NCI-H1694 treated with DMSO at 0.1 percent for 48 hours (cell line): ENCODE results near the gene KRTAP10-5.
A peak's percentile ranks its signal among the peaks of the same experiment; 100 is the strongest.
"Not testable (repeated sequence)": the region's sequence is repeated elsewhere in the genome, so short reads cannot be mapped to it uniquely, and the experiment has no call there.

ENCODE experiments used
- DNase-seq: peaks from one replicate; lab custom pipeline; 2025; lab: John Stamatoyannopoulos, UW

KRTAP10-5 gene

DNA sequence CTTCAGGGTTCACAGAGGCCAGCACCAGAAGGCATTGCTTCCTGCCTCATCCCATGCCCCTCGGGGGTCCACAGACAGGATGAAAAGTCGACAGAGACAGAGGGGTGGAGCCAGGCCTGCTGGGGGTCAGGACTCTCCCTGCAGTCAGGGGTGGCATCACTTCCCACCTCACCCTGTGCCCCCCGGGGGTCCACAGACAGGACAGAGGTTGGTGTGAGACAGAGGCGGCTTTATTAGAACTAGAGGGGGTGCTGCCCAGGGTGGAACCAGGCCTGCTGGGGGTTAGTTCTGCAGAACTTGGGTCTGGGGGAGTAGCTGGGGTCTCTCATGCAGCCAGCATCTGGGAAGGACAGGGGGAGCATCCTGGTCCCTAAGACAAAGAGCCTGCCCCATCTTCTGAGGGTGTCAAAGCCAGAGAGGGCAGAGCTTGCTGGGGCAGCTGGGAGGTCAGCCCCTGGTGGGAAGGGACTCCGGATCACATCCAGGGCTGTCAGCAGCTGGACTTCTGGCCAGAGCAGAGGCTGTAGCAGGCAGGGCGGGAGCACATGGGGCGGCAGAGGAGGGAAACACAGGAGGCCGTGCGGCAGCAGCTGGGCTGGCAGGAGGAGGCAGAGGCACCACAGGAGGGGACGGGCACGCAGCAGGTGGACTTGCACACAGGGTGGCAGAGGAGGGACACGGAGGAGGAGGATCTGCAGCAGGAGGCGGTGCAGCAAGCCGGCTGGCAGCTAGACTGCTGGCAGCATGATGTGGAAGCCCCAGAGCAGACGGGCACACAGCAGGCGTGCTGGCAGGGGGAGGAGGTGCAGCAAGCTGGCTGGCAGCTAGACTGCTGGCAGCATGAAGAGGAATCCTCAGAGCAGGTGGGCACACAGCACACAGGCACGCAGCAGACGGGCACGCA is 10.7 kb upstream of the KRTAP10-5 start:
- DNase-seq = peak; percentile 73

DNA sequence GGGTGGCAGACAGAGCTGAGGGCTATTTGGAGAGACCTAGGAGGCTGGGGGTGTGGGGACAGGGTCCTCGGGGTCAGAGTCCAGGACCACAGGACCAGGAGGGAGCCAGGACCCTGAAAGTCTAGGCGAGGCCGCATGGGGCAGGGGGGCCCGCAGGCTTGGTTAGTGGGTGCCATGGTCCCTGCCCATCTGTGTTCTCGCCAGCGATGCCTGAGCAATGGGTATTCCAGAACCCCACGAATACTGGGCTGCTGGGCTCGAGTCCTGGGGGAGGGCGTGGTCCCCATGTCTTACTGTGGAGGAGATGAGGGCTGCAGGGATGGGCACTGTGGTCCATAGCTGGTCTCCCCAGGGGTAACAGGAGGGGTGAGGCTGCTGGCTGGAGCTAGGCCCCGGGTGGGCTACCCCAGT is 9.9 kb upstream of the KRTAP10-5 start:
- DNase-seq = no peak

DNA sequence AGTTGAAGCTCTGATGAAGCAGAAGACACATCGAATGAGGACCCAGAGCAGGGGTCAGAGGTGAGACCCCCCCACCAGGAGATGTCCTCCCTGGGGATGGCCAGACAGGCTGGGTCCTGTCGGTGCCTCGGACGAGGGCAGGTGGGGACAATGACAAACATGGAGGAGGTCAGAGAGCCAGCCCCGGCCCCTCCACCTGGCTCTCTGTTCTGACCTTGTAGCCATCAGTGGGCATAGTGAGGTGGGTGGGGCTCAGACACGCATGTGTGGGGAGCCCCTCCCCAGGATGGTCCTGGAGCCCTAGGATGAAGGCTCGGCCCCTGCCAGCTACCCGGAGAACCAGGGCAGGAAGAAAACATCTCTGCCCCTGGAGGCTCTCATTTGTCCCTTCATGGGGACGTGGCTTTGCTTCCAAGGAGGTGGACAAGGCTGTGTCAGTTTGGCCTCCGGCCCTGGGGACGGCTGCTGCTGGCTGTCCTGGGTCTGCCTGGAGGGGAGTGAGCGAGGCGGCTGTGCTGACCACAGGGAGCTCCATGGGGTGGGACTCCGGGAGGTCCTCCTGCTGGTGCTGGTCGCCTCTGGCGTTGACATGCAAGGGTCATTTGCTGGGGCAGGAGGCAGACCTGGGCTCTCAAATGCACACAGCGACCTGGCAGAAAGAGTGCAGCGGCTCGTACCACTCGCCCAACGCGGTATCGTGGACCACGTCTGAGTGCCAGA is 9.3 kb upstream of the KRTAP10-5 start:
- DNase-seq = no peak

DNA sequence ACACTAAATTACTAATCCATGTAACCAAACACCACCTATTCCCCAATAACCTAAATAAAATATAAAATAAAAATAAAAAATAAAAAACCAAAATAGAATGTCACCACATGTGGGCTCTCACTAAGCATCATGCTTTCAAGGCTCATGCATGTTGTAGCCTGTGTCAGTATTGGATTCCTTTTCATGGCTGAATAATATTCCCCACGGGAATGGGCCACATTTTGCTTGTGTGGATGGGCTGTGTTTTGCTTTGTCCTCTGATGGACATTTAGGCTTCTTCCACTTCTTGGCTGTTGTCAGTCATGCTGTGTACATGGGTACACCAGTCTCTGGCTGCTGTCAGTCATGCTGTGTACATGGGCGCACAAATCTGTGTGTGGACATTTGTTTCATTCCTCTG is 8.7 kb upstream of the KRTAP10-5 start:
- DNase-seq = no peak

DNA sequence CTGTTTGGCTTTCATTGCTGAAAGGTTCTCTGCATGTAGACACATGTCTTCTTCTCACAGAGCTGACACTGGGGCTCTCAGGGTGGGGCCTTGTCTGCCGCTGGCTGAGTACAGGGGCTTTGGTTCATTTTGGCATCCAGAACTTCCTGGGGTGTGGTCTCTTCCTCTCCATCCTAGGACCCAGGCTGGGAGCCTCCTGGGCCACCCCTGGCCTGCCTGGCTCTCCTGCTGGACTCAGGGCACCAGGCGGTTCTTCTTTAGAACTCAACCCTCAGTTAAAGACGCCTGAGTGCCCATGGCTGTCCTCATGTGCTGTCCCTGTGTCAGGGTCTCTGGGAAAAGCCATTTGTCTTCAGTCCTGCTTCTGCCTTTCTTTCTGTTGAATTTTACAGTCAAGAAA is 5.5 kb upstream of the KRTAP10-5 start:
- no peak for DNase-seq

DNA sequence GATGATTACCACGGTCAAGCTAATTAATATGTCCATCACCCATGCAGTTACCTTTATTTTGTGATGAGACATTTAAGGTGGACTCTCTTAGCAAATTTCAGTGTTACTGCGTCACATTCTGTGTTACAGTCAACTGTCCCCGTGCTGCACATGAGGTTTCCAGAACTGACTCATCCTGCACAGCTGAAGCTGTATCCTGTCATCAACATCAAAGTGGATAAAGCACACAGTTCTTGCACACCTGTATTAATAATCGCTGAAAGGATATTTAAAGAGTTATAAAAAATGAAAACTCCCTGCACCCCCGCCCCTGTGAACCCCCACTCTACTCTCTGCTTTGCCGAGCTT is 3.4 kb upstream of the KRTAP10-5 start:
- DNase-seq = no peak

DNA sequence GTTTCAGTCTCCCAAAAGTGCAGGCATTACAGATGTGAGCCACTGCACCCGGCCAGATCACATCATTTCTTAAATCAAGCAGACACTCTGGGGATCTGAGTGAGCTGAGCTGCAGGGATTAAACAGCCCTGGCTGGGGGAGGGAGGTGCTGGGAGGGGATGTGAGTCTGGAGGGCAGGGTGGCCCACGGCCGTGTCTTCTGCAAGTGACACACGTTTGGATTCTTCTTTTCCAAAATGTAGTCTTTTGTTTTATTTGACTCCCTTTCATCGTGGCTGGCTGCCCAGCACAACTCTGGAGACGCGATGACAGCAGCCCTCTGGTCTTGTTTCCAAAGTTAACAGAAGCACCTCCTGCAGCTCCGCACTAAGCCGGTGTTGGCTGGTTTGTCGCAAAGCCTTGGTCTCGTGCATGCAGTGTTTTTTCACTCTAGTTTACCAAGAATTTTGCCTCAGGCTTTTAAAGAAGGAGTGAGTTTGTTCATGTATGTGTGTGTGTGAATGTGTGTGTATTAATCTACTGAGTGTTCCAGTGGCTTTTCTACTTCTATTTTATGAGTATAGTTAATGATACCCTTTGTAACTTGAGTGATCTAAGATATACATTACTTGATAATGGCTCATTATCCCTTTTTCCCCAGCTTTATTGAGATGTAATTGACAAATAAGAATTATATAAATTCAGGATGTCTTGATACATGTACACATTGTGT is 2.8 kb upstream of the KRTAP10-5 start:
- DNase-seq = no peak

DNA sequence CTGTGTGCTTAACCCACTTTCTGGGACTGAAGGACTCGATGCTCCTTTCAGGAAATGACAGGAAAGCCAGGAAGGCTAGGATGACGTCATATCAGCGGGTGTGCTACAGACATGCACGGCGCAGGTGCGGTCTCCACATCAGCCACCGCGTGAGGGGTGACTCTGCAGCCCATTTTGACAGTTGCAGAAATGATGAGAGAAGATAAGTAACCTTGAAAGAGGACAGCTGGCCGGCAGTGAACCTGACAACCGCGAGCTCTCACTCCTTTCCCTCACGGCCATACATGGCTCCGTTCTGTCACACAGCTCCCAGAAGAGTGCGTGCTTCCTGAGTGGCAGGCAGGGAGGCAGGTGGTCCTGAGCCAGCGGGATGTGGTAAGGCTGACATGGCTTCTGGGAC is 1.7 kb upstream of the KRTAP10-5 start:
- DNase-seq = no peak

DNA sequence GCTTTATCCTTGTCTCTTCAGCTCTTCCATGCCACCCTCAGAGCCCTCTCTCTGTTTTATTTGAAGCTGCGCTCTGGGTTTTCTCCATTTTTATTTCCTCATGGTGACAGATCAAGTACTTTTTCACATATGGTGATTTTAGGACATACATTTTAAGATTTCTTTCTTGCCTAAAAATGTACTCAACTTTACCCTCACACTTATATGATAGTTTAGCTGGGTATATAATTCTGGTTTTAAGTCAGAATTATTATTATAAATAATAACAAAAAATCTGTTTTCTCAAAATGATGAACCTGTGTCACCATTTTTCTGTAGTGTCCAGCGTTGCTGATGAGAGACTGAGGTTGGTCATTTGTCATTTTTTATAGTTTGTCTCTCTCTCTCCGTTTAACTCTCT is 754 bp upstream of the KRTAP10-5 start:
- no peak for DNase-seq

DNA sequence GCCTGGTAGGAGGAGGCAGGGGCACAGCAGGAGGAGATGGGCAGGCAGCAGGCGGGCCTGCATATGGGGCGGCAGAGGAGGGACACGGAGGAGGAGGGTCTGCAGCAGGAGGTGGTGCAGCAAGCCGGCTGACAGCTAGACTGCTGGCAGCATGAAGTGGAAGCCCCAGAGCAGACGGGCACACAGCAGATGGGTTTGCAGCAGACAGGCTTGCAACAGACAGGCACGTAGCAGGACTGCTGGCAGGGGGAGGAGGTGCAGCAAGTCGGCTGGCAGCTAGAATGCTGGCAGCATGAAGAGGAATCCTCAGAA is 615 bp downstream of the KRTAP10-5 start:
- DNase-seq = peak; percentile 85

DNA sequence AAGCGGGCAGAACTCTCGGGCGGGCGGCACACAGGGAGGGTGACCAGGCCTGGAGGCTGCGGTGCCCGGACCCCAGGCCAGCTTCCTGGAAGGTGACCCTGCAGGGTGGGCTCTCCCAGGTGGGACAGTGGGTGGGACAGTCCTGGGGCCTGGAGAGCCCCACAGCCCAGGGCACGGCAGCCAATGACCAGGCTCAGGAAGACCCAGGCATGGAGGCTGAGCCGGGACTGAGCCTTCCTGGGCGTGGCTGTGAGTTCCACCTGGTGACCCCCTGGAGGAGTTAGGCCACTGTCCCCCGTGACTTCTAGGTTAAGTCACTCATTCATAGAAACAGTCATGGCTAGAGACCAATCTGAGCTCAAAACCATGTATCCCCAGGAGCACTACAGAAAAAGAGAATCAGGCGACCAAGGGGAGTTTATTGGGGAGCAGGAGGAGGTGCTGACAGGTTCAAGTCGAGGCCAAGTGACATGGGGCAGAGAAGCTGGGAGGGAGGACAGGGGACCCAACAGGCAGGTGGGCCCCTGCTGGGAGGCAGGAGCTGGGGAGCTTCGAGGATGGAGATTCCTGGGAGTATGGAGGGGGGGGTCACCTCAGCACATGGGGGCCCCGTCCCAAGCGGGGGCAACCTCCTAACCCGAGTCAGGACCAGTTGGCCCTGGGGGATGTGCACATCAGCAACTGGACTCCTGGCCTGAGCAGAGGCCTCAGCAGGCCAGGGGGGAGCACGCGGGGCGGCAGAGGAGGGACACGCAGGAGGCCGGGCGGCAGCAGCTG is 1.2 kb downstream of the KRTAP10-5 start:
- DNase-seq = no peak

DNA sequence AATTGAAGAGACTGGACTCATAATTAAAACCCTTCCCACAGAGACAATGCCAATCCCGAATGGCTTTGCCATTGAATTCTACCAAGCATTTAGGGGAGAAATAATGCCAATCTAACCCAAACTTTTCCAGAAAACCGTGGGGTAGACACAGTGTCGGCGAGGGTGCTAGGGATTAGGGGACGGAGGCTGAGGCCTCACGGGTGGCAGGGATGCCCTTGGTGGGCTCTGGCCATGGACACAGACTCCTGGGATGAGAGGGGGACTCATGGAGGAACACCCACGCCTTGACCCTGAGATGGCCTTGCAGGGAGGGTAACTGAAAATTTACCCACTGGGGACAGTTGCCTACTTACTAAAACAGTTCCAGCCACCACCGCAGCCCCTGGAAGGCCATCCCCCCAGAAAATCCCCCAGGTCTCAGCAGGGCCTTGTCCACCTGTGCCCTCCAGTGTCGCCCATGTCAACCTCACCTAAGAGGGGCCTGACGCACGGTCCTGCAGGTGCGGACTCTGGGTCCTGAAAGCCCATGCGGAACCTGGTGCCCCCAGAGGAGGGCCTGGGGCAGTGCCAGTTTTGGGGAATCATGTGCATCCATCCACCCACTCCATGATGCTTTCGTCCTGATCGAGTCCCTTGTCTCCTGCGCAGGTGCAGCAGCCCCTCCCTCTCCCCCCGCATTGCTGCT is 1.9 kb downstream of the KRTAP10-5 start:
- no peak for DNase-seq

DNA sequence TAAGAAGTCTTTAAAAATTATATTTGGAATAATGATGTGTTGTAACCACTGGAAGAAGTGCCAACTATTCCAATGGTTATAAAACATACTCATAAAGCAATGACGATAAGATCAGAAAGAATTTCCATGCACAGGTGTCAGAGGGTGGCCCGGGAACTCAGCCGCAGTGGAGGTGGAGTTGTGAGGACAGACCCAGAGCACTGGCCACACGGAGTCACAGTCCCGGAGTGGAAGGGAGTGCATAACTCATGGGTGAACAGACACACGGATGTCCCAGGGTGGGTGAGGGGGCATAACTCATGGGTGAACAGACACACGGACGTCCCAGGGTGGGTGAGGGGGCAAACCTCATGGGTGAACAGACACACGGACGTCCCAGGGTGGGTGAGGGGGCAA is 4.4 kb downstream of the KRTAP10-5 start:
- no peak for DNase-seq

DNA sequence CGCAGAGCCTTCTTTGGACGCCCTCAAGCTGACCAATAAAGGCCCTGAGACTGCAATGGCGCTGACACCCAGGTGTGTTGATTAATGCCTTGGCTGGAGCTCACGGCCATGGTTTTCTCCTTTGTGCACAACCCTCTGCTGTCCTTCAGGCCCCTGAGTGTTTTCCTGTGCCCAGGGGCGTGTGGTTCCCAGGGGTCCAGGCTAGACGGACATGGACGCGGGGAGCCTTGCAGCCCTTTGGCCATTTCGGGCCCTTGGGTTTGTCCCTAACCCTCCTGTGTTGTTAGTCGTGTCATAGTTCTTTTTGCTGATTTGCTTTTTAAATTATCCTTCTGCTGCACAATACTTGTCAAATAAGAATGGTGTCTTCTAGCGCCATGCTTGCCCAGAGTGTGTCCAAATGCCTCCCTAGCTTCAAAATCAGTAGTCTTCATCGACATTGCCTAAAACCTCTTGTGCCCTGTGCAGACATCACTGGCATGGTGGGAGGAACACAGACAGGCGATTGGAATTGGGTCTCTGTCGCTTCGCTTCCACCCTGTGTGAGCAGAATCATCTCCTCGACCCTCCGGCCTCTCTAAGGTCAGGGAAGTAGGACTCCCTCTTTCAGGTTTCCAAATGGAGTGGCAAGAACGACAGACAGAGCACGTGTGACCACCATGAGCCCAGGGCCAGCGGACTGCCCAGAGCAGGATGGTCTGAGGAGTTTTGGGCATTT is 4.9 kb downstream of the KRTAP10-5 start:
- DNase-seq = no peak

DNA sequence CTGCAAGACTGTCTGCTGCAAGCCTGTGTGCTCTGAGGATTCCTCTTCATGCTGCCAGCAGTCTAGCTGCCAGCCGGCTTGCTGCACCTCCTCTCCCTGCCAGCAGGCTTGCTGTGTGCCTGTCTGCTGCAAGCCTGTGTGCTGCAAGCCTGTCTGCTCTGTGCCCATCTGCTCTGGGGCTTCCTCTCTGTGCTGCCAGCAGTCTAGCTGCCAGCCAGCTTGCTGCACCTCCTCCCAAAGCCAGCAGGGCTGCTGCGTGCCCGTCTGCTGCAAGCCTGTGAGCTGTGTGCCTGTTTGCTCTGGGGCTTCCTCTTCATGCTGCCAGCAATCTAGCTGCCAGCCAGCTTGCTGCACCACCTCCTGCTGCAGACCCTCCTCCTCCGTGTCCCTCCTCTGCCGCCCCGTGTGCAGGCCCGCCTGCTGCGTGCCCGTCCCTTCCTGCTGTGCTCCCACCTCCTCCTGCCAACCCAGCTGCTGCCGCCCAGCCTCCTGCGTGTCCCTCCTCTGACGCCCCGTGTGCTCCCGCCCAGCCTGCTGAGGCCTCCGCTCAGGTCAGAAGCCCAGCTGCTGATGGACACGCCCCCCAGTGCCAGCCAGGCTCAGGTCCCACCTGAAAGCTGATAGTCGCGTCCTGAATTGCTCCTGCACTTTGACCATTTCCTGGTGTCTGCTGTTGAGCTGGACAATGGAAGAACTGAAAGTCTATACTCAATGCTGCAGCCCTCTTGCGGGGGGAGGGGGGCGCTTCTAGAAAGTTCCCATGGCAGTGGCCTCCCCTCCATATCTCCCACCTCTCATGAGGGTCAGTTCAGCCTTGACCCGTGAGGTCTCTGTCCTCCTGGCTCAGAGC is 5.7 kb downstream of the KRTAP10-5 start:
- DNase-seq = no peak

DNA sequence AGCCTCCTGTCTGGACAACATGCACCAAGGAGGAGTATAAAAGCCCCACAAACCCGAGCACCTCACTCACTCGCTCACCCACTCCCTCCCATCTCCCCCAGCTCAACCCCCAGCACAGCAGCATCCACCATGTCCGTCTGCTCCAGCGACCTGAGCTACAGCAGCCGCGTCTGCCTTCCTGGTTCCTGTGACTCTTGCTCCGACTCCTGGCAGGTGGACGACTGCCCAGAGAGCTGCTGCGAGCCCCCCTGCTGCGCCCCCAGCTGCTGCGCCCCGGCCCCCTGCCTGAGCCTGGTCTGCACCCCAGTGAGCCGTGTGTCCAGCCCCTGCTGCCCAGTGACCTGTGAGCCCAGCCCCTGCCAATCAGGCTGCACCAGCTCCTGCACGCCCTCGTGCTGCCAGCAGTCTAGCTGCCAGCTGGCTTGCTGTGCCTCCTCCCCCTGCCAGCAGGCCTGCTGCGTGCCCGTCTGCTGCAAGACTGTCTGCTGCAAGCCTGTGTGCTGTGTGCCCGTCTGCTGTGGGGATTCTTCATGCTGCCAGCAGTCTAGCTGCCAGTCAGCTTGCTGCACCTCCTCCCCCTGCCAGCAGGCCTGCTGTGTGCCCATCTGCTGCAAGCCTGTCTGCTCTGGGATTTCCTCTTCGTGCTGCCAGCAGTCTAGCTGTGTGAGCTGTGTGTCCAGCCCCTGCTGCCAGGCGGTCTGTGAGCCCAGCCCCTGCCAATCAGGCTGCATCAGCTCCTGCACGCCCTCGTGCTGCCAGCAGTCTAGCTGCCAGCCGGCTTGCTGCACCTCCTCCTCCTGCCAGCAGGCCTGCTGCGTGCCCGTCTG is 6.6 kb downstream of the KRTAP10-5 start, which contains the start of gene KRTAP10-4:
TSS of gene KRTAP10-4 (plus strand) at position 100 of the 827 bp plus-strand sequence. CDS start at position 130, 30 bp downstream.
- not testable (repeated sequence) for DNase-seq

DNA sequence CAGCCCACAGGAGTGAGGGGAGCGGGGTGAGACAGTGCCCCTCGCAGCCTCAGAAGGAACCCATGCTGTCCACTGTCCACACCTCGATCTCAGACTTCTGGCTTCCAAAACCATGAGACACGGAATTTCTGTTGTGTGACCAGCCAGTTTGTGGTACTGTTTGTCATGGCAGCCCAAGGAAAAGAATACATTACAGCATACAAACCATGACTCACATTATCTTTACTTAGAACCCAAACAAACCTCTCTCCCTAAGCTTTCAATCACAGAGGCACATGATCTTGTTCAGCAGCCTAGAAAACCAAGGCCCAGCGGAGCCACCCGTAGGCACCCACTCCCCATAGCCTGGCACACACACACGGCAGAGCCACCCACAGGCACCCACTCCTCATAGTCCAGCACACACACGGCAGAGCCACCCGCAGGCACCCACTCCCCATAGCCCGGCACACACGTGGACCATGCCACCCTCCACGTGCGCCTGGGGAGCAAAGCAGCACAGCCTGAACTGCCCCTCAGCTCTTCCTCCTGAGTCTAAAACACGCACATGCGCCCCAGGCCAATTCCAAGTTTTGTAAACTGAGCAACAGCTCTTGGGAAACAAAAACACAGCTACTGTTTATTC is 7.3 kb downstream of the KRTAP10-5 start:
- DNase-seq = no peak
